NOMO-1 (cell line): ENCODE measurements around the gene TCF20.

Experiments used
- DNase-seq, 2 experiments: peaks; one replicate each; lab custom pipeline; 2025; ENCODE audit not compliant: unreplicated experiment in 2 of 2; lab: John Stamatoyannopoulos, UW

Gene TCF20

GRCh38 chr22:42283278-42284201, 13.1 kb upstream of the TCF20 start:
- DNase-seq: no peak

- no peak for DNase-seq
Measured at GRCh38 chr22:42282943-42283277, 12.5 kb upstream of the TCF20 start.

- no peak for DNase-seq
Measured at GRCh38 chr22:42282252-42282942, 11.9 kb upstream of the TCF20 start.

DNA sequence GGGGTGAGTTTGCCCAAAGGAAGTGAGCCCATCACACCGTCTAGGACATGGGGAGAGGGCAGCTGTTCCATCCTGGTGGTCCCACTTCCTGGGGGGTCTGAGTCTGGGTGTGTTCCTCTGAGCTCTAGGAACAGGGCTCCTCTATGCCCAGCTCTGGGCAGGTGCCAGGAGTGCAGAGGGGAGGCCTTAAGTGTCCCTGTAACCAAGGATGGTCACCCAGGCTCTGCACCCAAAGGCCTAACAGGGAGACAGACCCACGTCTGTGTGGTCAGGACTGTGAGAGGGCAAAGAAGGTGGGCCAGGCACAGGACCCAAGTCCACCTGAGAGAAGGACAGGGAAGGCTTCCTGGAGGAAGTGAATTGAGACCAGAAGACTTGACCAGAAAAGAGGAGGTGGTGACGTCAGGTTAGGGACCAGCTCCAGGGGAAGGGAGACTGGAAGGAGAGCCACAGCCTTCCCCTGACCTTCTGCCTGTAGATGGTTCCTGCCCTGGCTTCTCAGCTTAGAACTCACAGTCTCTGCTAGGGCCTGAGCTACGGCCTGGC, 11.3 kb upstream of the TCF20 start:
- DNase-seq: no peak

DNA sequence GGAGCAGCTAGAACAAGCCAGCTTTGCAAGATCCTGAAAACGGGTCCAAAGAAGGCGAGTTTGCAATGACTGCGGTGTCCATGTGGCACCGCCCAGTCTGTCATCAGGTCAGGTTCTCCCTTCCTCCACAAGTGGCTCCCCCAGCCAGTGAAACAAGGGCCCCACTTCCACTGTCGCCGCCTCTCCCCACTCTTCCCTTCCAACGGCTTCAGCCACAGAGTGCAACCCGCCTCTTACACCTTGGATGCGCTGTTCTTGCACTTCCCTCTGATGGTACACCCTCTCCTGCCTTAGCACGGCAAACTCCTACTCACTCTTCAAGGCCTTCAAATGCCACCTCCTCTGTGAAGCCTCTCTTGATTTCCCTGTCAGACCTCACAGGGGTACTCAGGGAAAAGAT, 10.8 kb upstream of the TCF20 start:
- DNase-seq: peak; percentile 35 to 67

DNA sequence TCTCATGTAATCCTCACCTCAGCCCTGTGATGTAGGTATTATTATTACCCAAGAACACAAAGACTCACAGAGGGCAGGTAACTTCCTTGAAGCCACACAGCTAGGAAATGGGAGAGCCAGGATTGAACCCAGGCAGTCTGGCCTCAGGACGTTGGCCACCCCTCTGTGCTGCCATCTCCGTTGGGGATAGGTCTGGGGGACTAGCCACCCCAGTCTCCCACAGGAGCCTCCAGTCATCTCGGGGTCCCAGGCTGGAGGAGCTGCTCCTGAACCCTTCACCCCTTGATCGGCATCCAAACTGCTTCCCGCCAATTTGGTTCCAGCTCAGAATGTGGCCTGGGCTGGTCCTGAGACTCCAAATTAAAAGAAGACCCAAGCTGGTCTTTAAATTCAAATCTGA, 10.4 kb upstream of the TCF20 start:
- no peak for DNase-seq

- DNase-seq: no peak
Measured at GRCh38 chr22:42280140-42280539, 9.7 kb upstream of the TCF20 start.

DNA sequence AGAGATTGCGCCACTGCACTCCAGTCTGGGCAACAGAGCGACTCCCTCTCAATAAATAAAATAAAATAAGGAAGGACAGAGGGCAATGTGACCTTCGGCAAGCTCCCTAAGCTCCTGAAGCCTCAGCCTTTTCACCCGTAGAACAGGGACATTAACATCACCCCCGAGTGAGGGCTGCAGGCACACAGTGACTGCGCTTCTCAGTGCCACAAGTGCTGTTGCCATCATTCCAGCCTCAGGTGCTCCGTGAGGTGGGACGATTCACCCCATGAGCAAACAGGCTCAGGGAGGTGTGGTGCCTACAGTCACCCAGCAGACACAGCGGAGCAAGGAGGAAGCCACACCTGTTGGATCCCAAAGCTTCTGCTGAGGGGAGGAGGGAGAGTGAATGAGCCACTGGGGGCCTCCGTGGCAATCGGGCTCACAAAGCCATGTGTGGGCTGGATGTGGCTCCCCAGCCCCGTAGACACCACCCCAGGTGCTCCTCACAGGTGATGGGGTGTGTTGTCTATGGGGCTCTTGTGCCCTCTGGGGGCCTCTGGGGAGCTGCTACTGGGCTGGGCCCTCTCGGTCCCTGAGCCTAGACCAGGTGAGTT, 9.1 kb upstream of the TCF20 start:
- DNase-seq: no peak

GRCh38 chr22:42277988-42278776, 7.7 kb upstream of the TCF20 start:
- no peak for DNase-seq

- no peak for DNase-seq
Measured at GRCh38 chr22:42277232-42277753, 6.8 kb upstream of the TCF20 start.

- DNase-seq: no peak
Measured at GRCh38 chr22:42275970-42276369, 5.5 kb upstream of the TCF20 start.

DNA sequence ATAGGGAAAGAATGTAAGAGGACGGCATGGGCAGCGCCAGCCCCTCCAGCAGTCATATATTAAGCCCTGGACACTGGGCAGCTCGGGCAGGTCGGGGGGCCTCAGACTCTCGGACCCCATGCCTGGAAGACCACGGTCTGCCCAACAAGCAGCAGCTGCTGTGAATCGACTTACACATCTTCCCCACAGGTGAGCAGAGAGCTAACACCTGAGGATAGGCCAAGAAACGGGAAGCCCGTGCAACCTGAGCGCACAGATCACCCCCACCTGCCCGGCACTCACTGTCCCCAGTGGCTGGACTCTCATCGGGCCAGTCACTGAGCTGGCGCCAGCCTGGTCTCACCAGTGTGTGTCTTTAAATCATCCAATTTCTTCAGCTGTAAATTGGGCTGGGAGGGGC, 4.7 kb upstream of the TCF20 start:
- DNase-seq: no peak

DNA sequence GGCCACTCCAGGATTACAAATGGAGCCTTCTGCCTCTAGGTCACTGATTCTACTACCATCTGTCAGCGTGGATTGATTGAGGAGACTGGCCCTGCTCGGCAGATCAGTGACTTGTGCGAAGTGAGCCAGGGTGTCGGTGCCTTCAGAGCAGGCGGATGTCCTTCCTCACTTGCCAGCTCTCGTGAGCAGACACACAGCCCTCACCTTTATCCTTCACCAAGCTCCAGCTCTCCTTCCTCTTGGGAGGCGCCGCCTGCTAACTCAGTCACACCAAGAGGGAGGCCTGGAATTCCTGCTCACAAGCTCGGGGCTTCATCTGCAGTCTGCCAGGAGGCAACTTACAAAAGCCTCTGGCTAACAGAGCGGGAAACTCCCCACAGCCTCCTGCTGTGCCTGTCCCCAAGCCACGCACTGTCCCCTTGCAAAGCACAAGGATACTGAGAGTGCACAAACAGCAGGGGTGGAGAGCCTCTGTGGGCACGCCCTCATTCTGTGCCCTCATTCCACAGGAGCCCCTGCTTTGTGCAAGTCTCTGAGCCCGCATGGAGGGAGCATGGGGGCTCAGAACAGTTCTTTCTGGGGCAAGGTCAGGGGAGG, 3.5 kb upstream of the TCF20 start:
- no peak for DNase-seq

- no peak for DNase-seq
Measured at GRCh38 chr22:42272431-42272999, 2.1 kb upstream of the TCF20 start.

GRCh38 chr22:42271906-42272305, 1.5 kb upstream of the TCF20 start:
- no peak for DNase-seq

- DNase-seq: no peak
Measured at GRCh38 chr22:42271191-42271813, 849 bp upstream of the TCF20 start.

DNA sequence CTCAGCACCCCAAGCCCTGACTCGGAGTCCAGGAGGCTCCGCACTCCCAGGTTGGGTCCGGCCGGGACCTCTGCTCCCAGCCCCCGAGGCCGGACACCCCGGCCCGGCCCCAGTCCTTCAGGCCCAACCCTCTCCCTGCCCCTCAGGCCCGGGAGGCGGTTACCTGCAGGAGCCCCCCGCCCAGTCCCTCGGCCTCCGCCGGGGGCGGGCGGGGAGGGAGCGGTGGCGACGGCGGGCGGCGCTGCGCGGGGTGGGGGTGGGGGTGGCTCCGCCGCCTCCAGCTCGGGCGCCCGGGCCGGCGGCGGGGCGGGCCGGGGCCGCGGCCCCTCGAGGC, 310 bp downstream of the TCF20 start:
- no peak for DNase-seq

DNA sequence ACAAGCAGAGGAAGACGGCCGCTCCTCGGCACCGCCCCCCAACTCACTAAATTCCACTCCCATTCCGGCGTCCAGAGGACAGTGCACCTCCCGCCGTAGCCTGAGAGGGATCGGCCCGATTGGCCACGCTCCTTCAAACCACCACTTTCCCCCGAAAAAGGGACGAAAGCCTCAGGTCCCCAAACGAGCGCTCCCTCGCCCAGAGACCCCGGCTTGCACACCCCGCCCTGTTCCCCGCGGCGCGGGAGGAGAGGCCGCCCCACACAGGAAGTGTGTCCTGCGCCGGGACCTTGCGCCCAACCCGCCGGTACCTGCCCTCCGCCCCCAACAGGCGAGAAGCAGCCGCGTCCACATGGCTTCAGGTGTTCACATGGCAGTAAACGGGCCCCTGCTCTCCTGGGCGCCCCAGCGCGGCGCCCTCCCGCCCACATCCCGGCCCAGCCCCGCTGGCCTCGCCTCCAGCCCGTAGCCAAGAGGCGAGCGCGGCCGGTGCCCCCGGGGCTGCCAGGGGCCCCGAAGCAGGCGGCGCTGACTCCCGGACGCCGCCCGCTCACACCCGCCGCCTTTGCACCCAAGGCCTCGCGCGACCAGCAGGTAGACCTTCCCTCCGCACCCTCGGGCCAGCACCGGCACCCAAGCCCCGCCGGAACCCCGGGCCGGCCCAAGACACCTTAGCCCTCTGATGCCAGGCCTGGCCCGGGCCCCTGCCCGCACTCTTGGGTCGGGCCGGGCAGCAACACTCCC, 849 bp downstream of the TCF20 start:
- DNase-seq: peak; percentile 36 to 54
